Measurements from ENCODE around the gene SLC25A1. TPM values are rescaled to one million over a fixed set of nuclear protein-coding genes. Genes with fewer than 3 reads are reported as not detected.

Gene SLC25A1
- total and polyA plus RNA-seq, 4 donors: 36.7 to 51.6 (median 47.6) TPM

DNA sequence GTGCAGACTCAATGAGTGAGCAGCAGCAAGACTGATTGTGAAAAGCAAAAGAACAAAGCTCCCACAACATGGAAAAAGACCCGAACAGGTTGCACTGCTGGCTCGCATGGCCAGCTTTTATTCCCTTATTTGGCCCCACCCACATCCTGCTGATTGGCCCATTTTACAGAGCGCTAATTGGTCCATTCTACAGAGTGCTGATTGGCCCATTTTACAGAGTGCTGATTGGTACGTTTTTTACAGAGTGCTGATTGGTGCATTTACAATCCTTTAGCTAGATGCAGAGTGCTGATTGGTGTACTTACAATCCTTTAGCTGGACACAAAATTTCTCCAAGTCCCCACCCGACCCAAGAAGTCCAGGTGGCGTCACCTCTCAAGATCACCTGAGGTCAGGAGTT, 15.3 kb upstream of the SLC25A1 start:
- DNase-seq (peak in 1 of 2 donors; percentile 9), ATAC-seq (ENCODE audit: low FRiP score) (no peak)
- no peak overlapping the region for H3K27ac ChIP-seq (ENCODE audit: low read depth in 1 of 2, low read length in 2 of 2)
- H3K9me3 ChIP-seq (ENCODE audit: control insufficient read depth, low read length): no peaks in the 10 kb centered on the region
- H3K27me3 ChIP-seq (ENCODE audit: control insufficient read depth in 1 of 2, insufficient read depth in 2 of 2, low read length in 1 of 2): no peaks in the 10 kb centered on the region
- intact Hi-C loops (cut with DNase I): no loop called here
- no peak overlapping the region for H3K4me3 ChIP-seq (ENCODE audit: low read length in 2 of 2)
- WGBS, 2 donors: 96 to 98% methylated on average over 6 of the region's 6 CpGs
- no peaks in the 10 kb centered on the region for H3K36me3 ChIP-seq (ENCODE audit: control insufficient read depth in 1 of 2, insufficient read depth in 2 of 2, low read length in 1 of 2)
- H3K4me1 ChIP-seq (ENCODE audit: control insufficient read depth in 1 of 2, insufficient read depth in 2 of 2, low read length in 2 of 2): no peaks in the 10 kb centered on the region

DNA sequence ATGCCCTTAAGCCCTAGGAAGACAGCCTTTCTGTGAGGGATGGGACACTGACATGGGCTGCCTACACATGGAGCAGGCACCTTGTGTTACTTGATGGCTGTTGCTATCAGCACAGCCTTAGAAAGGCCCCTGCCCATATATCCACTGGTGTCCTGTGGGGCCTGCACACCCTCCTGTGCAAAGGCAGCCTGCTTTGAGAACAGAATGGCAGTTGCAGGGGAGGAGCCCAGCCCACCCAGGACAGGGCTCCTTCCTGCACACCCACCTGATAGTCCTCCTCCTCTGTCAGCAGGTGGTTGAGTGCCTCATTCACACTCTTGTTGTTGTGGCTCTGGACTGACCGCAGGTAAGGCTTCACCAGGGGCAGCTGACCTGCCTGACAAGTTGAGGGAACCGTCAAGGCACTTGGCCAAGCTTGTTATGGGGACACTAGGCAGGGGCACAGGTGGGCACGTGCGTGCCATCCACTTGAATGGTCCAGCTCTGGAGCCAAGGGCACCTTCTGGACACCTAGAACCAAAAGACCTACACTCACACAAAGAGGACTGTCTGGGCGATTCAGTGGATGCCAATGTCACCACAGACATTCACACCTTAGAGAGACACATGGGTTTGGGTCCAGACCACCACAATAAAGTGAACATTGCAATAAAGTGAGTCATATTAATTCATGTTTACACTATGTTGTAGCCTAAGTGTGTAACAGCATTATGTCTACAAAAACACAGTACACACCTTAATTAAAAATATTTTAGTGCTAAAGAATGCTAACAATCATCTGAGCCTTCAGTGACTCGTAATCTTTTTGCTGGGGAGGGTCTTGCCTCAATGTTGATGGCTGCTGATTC, 9.4 kb upstream of the SLC25A1 start:
- 89 to 92% methylated on average over 6 of the region's 6 CpGs for WGBS, 2 donors
- ATAC-seq (ENCODE audit: low FRiP score) (no peak), DNase-seq (peak in 1 of 2 donors; percentile 53)
- intact Hi-C loops (cut with DNase I): no loop called here
- no peaks in the 10 kb centered on the region for H3K4me1 ChIP-seq (ENCODE audit: control insufficient read depth in 1 of 2, insufficient read depth in 2 of 2, low read length in 2 of 2)
- H3K27me3 ChIP-seq (ENCODE audit: control insufficient read depth in 1 of 2, insufficient read depth in 2 of 2, low read length in 1 of 2): no peaks in the 10 kb centered on the region
- no peaks in the 10 kb centered on the region for H3K36me3 ChIP-seq (ENCODE audit: control insufficient read depth in 1 of 2, insufficient read depth in 2 of 2, low read length in 1 of 2)
- no peaks in the 10 kb centered on the region for H3K9me3 ChIP-seq (ENCODE audit: control insufficient read depth, low read length)
- H3K4me3 ChIP-seq (ENCODE audit: low read length in 2 of 2): no peak overlapping the region
- no peak overlapping the region for H3K27ac ChIP-seq (ENCODE audit: low read depth in 1 of 2, low read length in 2 of 2)

DNA sequence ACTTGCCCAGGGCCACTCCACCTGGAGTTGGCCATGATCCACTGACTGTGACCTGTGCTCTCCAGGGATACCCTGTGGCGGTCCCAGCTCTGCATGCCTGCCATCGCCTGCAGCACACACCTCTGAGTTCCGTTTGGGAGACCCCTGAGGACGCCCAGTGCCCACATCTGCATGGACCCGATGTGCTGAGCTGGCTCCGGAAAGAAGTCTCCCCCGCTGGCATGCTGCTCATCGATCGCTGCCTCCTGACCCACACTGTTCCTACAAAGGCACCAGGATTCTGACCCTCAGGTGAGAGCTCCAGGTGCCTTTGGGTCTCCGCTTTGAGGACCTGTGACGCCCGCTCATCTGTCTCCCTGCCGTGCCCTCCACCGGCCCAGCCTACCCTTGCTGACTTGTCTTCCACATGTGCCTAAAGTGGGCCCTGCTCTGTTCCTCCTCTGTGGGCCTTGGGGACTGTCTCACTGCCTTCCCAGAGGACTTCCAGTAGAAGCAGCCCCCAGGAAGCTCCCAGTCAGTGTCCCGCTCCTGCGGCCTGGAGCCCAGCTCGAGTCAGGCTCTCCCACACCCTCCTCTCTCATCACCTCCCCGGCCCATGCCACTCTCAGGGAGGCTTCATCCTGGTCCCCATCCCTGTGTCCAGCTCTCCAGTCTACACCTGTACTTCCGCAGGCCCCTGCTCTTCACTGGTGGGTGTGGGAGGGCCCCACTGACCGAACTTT, 5.9 kb upstream of the SLC25A1 start:
- no peak for DNase-seq
- Histone ChIP-seq H3K4me1 (ENCODE audit: control insufficient read depth in 1 of 2, insufficient read depth in 2 of 2, low read length in 2 of 2) (no peaks in the 10 kb centered on the region), H3K27me3 (ENCODE audit: control insufficient read depth in 1 of 2, insufficient read depth in 2 of 2, low read length in 1 of 2) (no peaks in the 10 kb centered on the region), H3K27ac (ENCODE audit: low read depth in 1 of 2, low read length in 2 of 2) (no peak overlapping the region), H3K4me3 (ENCODE audit: low read length in 2 of 2) (no peak overlapping the region), H3K36me3 (ENCODE audit: control insufficient read depth in 1 of 2, insufficient read depth in 2 of 2, low read length in 1 of 2) (no peaks in the 10 kb centered on the region), H3K9me3 (ENCODE audit: control insufficient read depth, low read length) (no peaks in the 10 kb centered on the region)
- intact Hi-C loops (cut with DNase I): no loop called here
- WGBS, 2 donors: 93 to 94% methylated on average over 20 of the region's 20 CpGs
- ATAC-seq (ENCODE audit: low FRiP score): no peak

DNA sequence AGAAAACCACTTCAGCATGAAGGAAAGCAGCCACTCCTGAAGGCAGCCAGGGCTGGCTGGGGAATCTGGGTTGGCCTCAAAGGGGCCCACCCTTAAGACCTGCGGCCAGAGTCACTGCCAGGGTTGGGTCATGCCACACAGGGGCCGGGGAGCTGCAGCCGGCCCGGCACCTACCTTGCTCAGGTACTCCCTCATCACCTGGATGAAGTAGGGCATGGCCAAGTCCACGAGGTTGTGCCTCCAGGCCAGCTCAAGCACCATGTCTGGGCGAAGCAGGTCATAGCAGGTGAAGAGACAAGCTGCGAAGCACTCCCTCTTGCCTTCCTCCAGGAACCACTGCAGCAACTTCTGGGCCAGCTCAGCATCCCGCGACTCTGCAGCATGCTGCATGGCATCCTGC, 4.7 kb upstream of the SLC25A1 start:
- H3K4me1 ChIP-seq (ENCODE audit: control insufficient read depth in 1 of 2, insufficient read depth in 2 of 2, low read length in 2 of 2): no peaks in the 10 kb centered on the region
- no peak for ATAC-seq (ENCODE audit: low FRiP score)
- no peaks in the 10 kb centered on the region for H3K36me3 ChIP-seq (ENCODE audit: control insufficient read depth in 1 of 2, insufficient read depth in 2 of 2, low read length in 1 of 2)
- no peak for DNase-seq
- intact Hi-C loops (cut with DNase I): no loop called here
- no peak overlapping the region for H3K4me3 ChIP-seq (ENCODE audit: low read length in 2 of 2)
- no peaks in the 10 kb centered on the region for H3K27me3 ChIP-seq (ENCODE audit: control insufficient read depth in 1 of 2, insufficient read depth in 2 of 2, low read length in 1 of 2)
- no peaks in the 10 kb centered on the region for H3K9me3 ChIP-seq (ENCODE audit: control insufficient read depth, low read length)
- WGBS, 2 donors: 90 to 92% methylated on average over 9 of the region's 9 CpGs
- H3K27ac ChIP-seq (ENCODE audit: low read depth in 1 of 2, low read length in 2 of 2): no peak overlapping the region

DNA sequence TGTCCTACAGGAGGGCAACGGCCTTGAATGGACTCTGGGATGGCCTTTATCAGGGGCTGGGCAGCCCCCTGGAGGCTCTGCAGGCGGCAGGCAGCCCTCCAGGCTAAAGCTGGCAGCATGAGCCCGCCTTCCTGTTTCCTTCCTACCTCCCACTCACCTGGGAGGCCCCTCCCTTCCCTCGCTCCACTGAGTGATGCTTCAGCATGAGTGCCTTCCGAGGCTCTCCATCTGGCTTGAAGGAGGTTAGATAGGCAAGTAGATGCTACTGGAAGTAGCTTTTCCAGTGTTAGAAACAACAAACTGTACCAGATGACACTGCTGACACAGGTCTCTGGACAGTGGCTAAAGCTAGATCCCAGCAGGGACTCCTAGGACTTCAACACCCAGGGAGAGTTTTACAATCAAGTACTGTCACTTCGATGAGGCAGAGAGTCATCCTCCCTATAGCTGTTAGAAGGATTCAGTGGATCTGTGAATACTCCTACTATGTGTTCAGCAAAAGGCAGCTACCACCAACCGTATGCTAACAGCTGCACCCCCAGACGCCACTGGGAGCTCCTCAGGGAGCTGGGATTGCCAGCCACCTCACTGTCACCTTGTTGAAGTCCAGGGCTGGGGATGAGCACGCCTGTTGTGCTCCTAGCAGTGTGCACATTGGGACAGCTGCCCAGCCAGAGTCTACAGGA, 4.1 kb upstream of the SLC25A1 start:
- no peaks in the 10 kb centered on the region for H3K27me3 ChIP-seq (ENCODE audit: control insufficient read depth in 1 of 2, insufficient read depth in 2 of 2, low read length in 1 of 2)
- intact Hi-C loops (cut with DNase I): no loop called here
- ATAC-seq (ENCODE audit: low FRiP score): no peak
- no peaks in the 10 kb centered on the region for H3K9me3 ChIP-seq (ENCODE audit: control insufficient read depth, low read length)
- no peaks in the 10 kb centered on the region for H3K36me3 ChIP-seq (ENCODE audit: control insufficient read depth in 1 of 2, insufficient read depth in 2 of 2, low read length in 1 of 2)
- no peak overlapping the region for H3K4me3 ChIP-seq (ENCODE audit: low read length in 2 of 2)
- H3K4me1 ChIP-seq (ENCODE audit: control insufficient read depth in 1 of 2, insufficient read depth in 2 of 2, low read length in 2 of 2): no peaks in the 10 kb centered on the region
- 73 to 74% methylated on average over 9 of the region's 9 CpGs for WGBS, 2 donors
- no peak for DNase-seq
- H3K27ac ChIP-seq (ENCODE audit: low read depth in 1 of 2, low read length in 2 of 2): no peak overlapping the region

GRCh38 chr22:19181786-19182471, 3.4 kb upstream of the SLC25A1 start:
- no peaks in the 10 kb centered on the region for H3K27me3 ChIP-seq (ENCODE audit: control insufficient read depth in 1 of 2, insufficient read depth in 2 of 2, low read length in 1 of 2)
- ATAC-seq (ENCODE audit: low FRiP score): no peak
- no peak for DNase-seq
- H3K36me3 ChIP-seq (ENCODE audit: control insufficient read depth in 1 of 2, insufficient read depth in 2 of 2, low read length in 1 of 2): no peaks in the 10 kb centered on the region
- no peak overlapping the region for H3K27ac ChIP-seq (ENCODE audit: low read depth in 1 of 2, low read length in 2 of 2)
- no peaks in the 10 kb centered on the region for H3K9me3 ChIP-seq (ENCODE audit: control insufficient read depth, low read length)
- no peak overlapping the region for H3K4me3 ChIP-seq (ENCODE audit: low read length in 2 of 2)
- WGBS, 2 donors: 72 to 75% methylated on average over 12 of the region's 12 CpGs
- no peaks in the 10 kb centered on the region for H3K4me1 ChIP-seq (ENCODE audit: control insufficient read depth in 1 of 2, insufficient read depth in 2 of 2, low read length in 2 of 2)
- intact Hi-C loops (cut with DNase I): no loop called here

DNA sequence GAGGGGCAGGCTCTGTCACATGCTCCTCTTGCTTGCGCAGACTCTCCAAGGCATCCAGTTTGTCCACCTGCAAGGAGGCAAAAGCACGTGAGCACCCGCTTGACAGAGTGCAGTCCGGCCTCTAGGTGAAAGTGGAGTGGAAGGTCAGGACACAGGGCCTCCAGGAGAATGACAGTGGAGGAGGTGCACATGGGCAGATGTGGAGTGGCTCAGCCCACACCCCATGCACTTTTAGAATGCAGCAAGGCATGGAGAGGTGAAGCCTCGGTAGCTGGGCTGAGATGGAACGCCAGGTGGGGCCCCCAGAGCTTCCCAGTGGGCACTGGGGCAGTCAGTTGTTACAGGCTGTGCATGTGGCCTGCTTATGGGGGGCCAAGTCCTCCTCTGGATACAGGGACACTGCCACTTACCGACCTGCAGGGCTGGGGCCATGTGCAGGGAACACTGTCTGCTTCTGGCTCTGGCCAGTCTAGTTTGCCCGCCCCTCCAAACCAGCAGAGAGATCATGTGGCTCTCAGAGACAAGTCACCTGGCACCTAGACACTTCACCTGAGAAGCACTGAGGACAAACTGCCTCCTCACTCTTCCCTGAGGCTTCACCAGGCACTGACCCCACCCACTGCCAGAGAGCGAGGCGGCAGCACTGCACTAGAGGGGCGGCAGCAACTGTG, 2.3 kb upstream of the SLC25A1 start:
- intact Hi-C loops (cut with DNase I): no loop called here
- no peaks in the 10 kb centered on the region for H3K36me3 ChIP-seq (ENCODE audit: control insufficient read depth in 1 of 2, insufficient read depth in 2 of 2, low read length in 1 of 2)
- H3K27ac ChIP-seq (ENCODE audit: low read depth in 1 of 2, low read length in 2 of 2): no peak overlapping the region
- no peak for DNase-seq
- WGBS, 2 donors: 89 to 91% methylated on average over 11 of the region's 11 CpGs
- no peaks in the 10 kb centered on the region for H3K9me3 ChIP-seq (ENCODE audit: control insufficient read depth, low read length)
- no peaks in the 10 kb centered on the region for H3K27me3 ChIP-seq (ENCODE audit: control insufficient read depth in 1 of 2, insufficient read depth in 2 of 2, low read length in 1 of 2)
- ATAC-seq (ENCODE audit: low FRiP score): no peak
- no peak overlapping the region for H3K4me3 ChIP-seq (ENCODE audit: low read length in 2 of 2)
- H3K4me1 ChIP-seq (ENCODE audit: control insufficient read depth in 1 of 2, insufficient read depth in 2 of 2, low read length in 2 of 2): no peaks in the 10 kb centered on the region

DNA sequence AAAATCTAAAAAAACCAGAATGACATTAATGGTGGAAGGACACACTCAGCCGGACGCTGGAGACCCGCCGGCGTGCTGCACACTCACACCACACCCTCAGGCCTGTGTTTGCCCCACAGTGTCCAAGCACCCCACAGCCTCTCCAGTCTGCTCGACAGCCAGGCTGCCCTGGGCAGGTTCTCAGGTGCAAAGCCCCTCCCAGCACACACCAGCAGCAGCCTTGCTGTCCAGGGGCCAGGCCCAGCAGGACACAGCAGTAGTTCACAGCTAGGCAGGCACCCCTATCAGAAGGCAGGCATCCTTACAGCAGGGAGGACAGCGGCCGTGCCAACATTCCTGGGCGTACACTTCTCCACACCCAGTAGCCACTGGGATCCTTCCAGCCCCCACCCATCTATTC, 1.7 kb upstream of the SLC25A1 start:
- Histone ChIP-seq H3K4me1 (ENCODE audit: control insufficient read depth in 1 of 2, insufficient read depth in 2 of 2, low read length in 2 of 2) (no peaks in the 10 kb centered on the region), H3K9me3 (ENCODE audit: control insufficient read depth, low read length) (no peaks in the 10 kb centered on the region), H3K27me3 (ENCODE audit: control insufficient read depth in 1 of 2, insufficient read depth in 2 of 2, low read length in 1 of 2) (no peaks in the 10 kb centered on the region), H3K36me3 (ENCODE audit: control insufficient read depth in 1 of 2, insufficient read depth in 2 of 2, low read length in 1 of 2) (no peaks in the 10 kb centered on the region), H3K4me3 (ENCODE audit: low read length in 2 of 2) (no peak overlapping the region), H3K27ac (ENCODE audit: low read depth in 1 of 2, low read length in 2 of 2) (no peak overlapping the region)
- no peak for ATAC-seq (ENCODE audit: low FRiP score)
- WGBS, 2 donors: 89 to 91% methylated on average over 9 of the region's 9 CpGs
- DNase-seq: no peak
- intact Hi-C loops (cut with DNase I): no loop called here

Measured in aorta (tissue), 5 donors.